H1 (cell line): ENCODE measurements around the gene PPA1. TPM values are rescaled to one million over a fixed set of nuclear protein-coding genes. Genes with fewer than 3 reads are reported as not detected.

Source experiments
- CTCF ChIA-PET: fragments of 300-600 bp; sonication (Branson Sonifier 250); formaldehyde crosslinking; loops from one replicate; lab custom pipeline; 2021; ENCODE audit not compliant: partially characterized antibody; lab: Charles Lee
- POLR2A ChIA-PET: fragments of 300-600 bp; sonication (Branson Sonifier 250); formaldehyde crosslinking; loops from one replicate; lab custom pipeline; 2021; ENCODE audit warnings: inconsistent platforms; ENCODE audit not compliant: partially characterized antibody; lab: Charles Lee
- DNase-seq, 2 experiments: peaks; one replicate each; pipeline versions ENCODE4 v3.0.0 to v3.0.0-alpha.2; 2010 to 2022; ENCODE audit warnings: low spot score in 2 of 2, low read depth in 1 of 2, mixed read lengths in 1 of 2
- FAIRE-seq: peaks from 2 replicates; lab custom pipeline; 2011; peaks lifted over from hg19 to GRCh38; lab: Jason Lieb, UNC
- H2AFZ ChIP-seq: 2 replicates; pipeline ENCODE4 v1.8.1; 2012; ENCODE audit warnings: low read length, inconsistent platforms
- H2AK5ac ChIP-seq: 2 replicates; pipeline ENCODE4 v1.6.1; 2013; ENCODE audit warnings: low read depth, low read length
- H2BK120ac ChIP-seq: replicated peaks from 2 replicates; pipeline ENCODE3; 2013; ENCODE audit warnings: low read depth, low read length, inconsistent platforms
- H2BK12ac ChIP-seq: 2 replicates; pipeline ENCODE4 v1.6.1; 2013; ENCODE audit warnings: low read depth, low read length
- H2BK15ac ChIP-seq: 2 replicates; pipeline ENCODE4 v1.6.1; 2013; ENCODE audit warnings: low read length
- H2BK20ac ChIP-seq: 2 replicates; pipeline ENCODE4 v1.6.1; 2013; ENCODE audit warnings: low read length
- H2BK5ac ChIP-seq: 2 replicates; pipeline ENCODE4 v1.6.1; 2013; ENCODE audit warnings: low read depth, low read length
- H3K14ac ChIP-seq: 2 replicates; pipeline ENCODE4 v1.6.1; 2013; ENCODE audit warnings: inconsistent platforms; ENCODE audit not compliant: insufficient read length
- H3K18ac ChIP-seq: 2 replicates; pipeline ENCODE4 v1.6.1; 2013; ENCODE audit warnings: low read length; ENCODE audit errors: extremely low read depth
- H3K23ac ChIP-seq: 2 replicates; pipeline ENCODE4 v1.6.1; 2013; ENCODE audit warnings: inconsistent platforms; ENCODE audit not compliant: insufficient read length
- H3K23me2 ChIP-seq: 2 replicates; pipeline ENCODE4 v1.6.1; 2013; ENCODE audit warnings: low read depth, low read length
- H3K27ac ChIP-seq: 2 replicates; pipeline ENCODE4 v1.6.1; 2011; ENCODE audit warnings: low read depth, low read length, inconsistent platforms
- H3K27me3 ChIP-seq, 4 experiments: replicated peaks in 1 of 4; 1 replicate in 1 of 4; 2 replicates in 3 of 4; pipeline versions ENCODE4 v1.6.1 to v1.8.1; 2011 to 2013; ENCODE audit warnings: low read length in 3 of 4, mild to moderate bottlenecking in 3 of 4, inconsistent platforms in 2 of 4, mixed read lengths in 2 of 4, moderate library complexity in 1 of 4; ENCODE audit not compliant: control insufficient read depth in 3 of 4, insufficient read depth in 3 of 4; ENCODE audit errors: extremely low read depth in 1 of 4
- H3K36me3 ChIP-seq, 4 experiments: 2 replicates each; pipeline versions ENCODE4 v1.6.1 to v1.8.1; 2011 to 2013; ENCODE audit warnings: mild to moderate bottlenecking in 4 of 4, low read length in 3 of 4, moderate library complexity in 2 of 4, control low read depth in 1 of 4, inconsistent platforms in 1 of 4; ENCODE audit not compliant: insufficient read depth in 4 of 4, control insufficient read depth in 2 of 4
- H3K4ac ChIP-seq: replicated peaks from 2 replicates; pipeline ENCODE3; 2013; ENCODE audit warnings: low read length, low read depth, mixed read lengths, inconsistent platforms; ENCODE audit not compliant: insufficient read length
- H3K4me1 ChIP-seq, 4 experiments: replicated peaks in 1 of 4; 1 replicate in 1 of 4; 2 replicates in 3 of 4; pipeline versions ENCODE4 v1.6.1 to v1.8.1; 2011 to 2013; ENCODE audit warnings: low read length in 3 of 4, inconsistent platforms in 2 of 4, mixed read lengths in 1 of 4; ENCODE audit not compliant: insufficient read depth in 4 of 4, control insufficient read depth in 3 of 4
- H3K4me2 ChIP-seq, 2 experiments: 2 replicates each; pipeline versions ENCODE4 v1.6.1 to v1.8.1; 2011 to 2013; ENCODE audit warnings: low read depth in 2 of 2, low read length in 2 of 2, control low read depth in 1 of 2, inconsistent platforms in 1 of 2, mild to moderate bottlenecking in 1 of 2; ENCODE audit not compliant: insufficient read depth in 1 of 2
- H3K4me3 ChIP-seq, 4 experiments: fragments of 200-600, 300-600 bp in 1 of 4; sonication (generic), shearing (Covaris generic), sonication (Bioruptor Twin) in 1 of 4; 2 replicates each; pipeline versions ENCODE4 v1.5.1 to v1.8.1; 2011 to 2016; ENCODE audit warnings: low read length in 4 of 4, low read depth in 3 of 4, control low read depth in 2 of 4, inconsistent platforms in 2 of 4, mild to moderate bottlenecking in 2 of 4, mixed read lengths in 1 of 4, moderate library complexity in 1 of 4; ENCODE audit not compliant: insufficient read depth in 2 of 4; ENCODE audit errors: extremely low read depth in 1 of 4
- H3K56ac ChIP-seq: replicated peaks from 2 replicates; pipeline ENCODE3; 2013; ENCODE audit warnings: low read depth, mild to moderate bottlenecking, mixed read lengths, low read length, inconsistent platforms; ENCODE audit not compliant: insufficient read length
- H3K79me1 ChIP-seq: 2 replicates; pipeline ENCODE4 v1.6.1; 2013; ENCODE audit warnings: low read depth, low read length, control low read depth
- H3K79me2 ChIP-seq, 2 experiments: 2 replicates each; pipeline versions ENCODE4 v1.6.1 to v1.8.1; 2012 to 2013; ENCODE audit warnings: low read length in 2 of 2, mild to moderate bottlenecking in 2 of 2, inconsistent platforms in 1 of 2; ENCODE audit not compliant: insufficient read depth in 2 of 2, control insufficient read depth in 1 of 2
- H3K9ac ChIP-seq, 4 experiments: replicated peaks in 1 of 4; 1 replicate in 1 of 4; 2 replicates in 3 of 4; pipeline versions ENCODE4 v1.6.1 to v1.8.1; 2011 to 2013; ENCODE audit warnings: low read depth in 3 of 4, low read length in 3 of 4, control low read depth in 2 of 4, mild to moderate bottlenecking in 2 of 4, moderate library complexity in 2 of 4, inconsistent platforms in 1 of 4; ENCODE audit errors: extremely low read depth in 1 of 4
- H3K9me3 ChIP-seq, 2 experiments: 2 replicates each; pipeline versions ENCODE4 v1.6.1 to v1.8.1; 2012 to 2013; ENCODE audit warnings: mild to moderate bottlenecking in 2 of 2, moderate library complexity in 2 of 2, control low read depth in 1 of 2, inconsistent platforms in 1 of 2, low read depth in 1 of 2, low read length in 1 of 2, mixed read lengths in 1 of 2; ENCODE audit not compliant: insufficient read depth in 2 of 2
- H4K20me1 ChIP-seq, 2 experiments: replicated peaks in 1 of 2; 2 replicates each; pipeline versions ENCODE3 to v1.8.1; 2011 to 2013; ENCODE audit warnings: inconsistent platforms in 2 of 2, low read length in 2 of 2, mild to moderate bottlenecking in 1 of 2; ENCODE audit not compliant: insufficient read depth in 2 of 2, control insufficient read depth in 1 of 2
- H4K5ac ChIP-seq: 2 replicates; pipeline ENCODE4 v1.6.1; 2013; ENCODE audit warnings: low read length, low read depth, mixed read lengths, inconsistent platforms; ENCODE audit not compliant: insufficient read length
- H4K8ac ChIP-seq: 2 replicates; pipeline ENCODE4 v1.8.0; 2013; ENCODE audit warnings: mild to moderate bottlenecking, moderate library complexity, low read length, inconsistent platforms; ENCODE audit not compliant: insufficient read depth; ENCODE audit errors: extremely low read depth
- H4K91ac ChIP-seq: replicated peaks from 2 replicates; pipeline ENCODE3; 2013; ENCODE audit warnings: low read length, mixed read lengths, inconsistent platforms; ENCODE audit not compliant: insufficient read length
- BCL11A ChIP-seq, 2 experiments: IDR thresholded peaks; one replicate each; pipeline ENCODE4 v1.6.1; 2011; ENCODE audit warnings: low read depth in 2 of 2, low read length in 2 of 2, mild to moderate bottlenecking in 2 of 2
- RNF2 ChIP-seq: fragments of 200-900, 300-1000 bp; sonication (generic); IDR thresholded peaks from 2 replicates; pipeline ENCODE4 v1.7.1; 2016; ENCODE audit warnings: borderline replicate concordance, low read depth, mild to moderate bottlenecking, antibody characterized with exemption, low read length; ENCODE audit not compliant: poor library complexity, severe bottlenecking; ENCODE audit errors: missing control alignments
- TAF7 ChIP-seq: optimal IDR thresholded peaks from 2 replicates; pipeline ENCODE3; 2011; ENCODE audit warnings: low read depth, mild to moderate bottlenecking, inconsistent platforms, low read length, moderate library complexity, borderline replicate concordance
- ZNF274 ChIP-seq: IDR thresholded peaks from 2 replicates; pipeline ENCODE4 v1.7.0; 2012; ENCODE audit warnings: low read length, borderline replicate concordance; ENCODE audit errors: extremely low read depth
- WGBS, 2 experiments: shearing (Covaris generic) in 1 of 2; methylation state at CpG; one replicate each; pipeline versions ENCODE4 v1.1.6 to v1.1.7; 2013 to 2015; ENCODE audit warnings: low lambda C conversion rate in 2 of 2, mixed read lengths in 2 of 2, inconsistent platforms in 1 of 2, low coverage in 1 of 2, missing lambda C conversion rate in 1 of 2; ENCODE audit not compliant: insufficient replicate concordance in 2 of 2, insufficient coverage in 1 of 2, insufficient read length in 1 of 2; ENCODE audit errors: extremely low coverage in 1 of 2, missing lambda C conversion rate in 1 of 2; 5-methylcytosine and 5-hydroxymethylcytosine counted together
- polyA plus RNA-seq, 7 experiments: library from polyadenylated mRNA; depleted of rRNA in 3 of 7; stranded (reverse) in 5 of 7; unstranded in 2 of 7; fragments of >200 nt in 5 of 7; fragments of 200-250 nt in 2 of 7; gene quantifications; 1 replicate in 5 of 7; 2 replicates in 1 of 7; 4 replicates in 1 of 7; pipeline versions ENCODE4 v1.2.1 to v1.2.3, GENCODE V29; 2011 to 2013; ENCODE audit warnings: missing spikeins in 2 of 7, mixed read lengths in 2 of 7
- total RNA-seq: library from RNA; stranded (reverse); fragmentation: NEBNext Ultra II Directional; extraction: Animal tissue kit (Norgen Biotek cat#: 25700); gene quantifications from 2 replicates; pipeline ENCODE4 v1.2.1, GENCODE V29; 2021

The PPA1 gene
- total and polyA plus RNA-seq, 2 of the 8 experiments (the other 6 are each of a cell fraction or from before 2014, with no cell fraction given) = 77.0 to 191 TPM

DNA sequence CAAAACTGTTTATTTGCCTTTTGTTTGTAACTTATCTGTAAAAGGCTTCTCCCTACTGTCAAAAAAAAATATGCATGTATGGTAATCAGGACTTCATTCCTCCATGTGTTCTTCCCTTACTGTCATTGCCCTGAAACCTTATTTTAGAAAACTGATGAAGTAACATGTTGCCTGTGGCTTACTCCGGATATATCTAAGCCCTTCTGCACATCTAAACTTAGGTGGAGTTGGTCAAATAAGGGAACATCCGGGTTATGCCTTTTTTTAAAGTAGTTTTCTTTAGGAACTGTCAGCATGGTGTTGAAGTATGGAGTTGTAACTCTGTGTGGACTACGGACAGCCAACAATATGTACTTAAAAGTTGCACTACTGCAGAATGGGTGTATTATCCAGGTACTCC, 69.1 kb downstream of the PPA1 start:
- H4K20me1 ChIP-seq = peaks cover 11 to 19% of the 10 kb centered on the region in 2 experiments
- H3K9ac ChIP-seq = no peak overlapping the region
- no peaks in the 10 kb centered on the region for H3K9me3 ChIP-seq
- POLR2A ChIA-PET = no interaction called here
- FAIRE-seq (no peak), DNase-seq (no peak)
- CTCF ChIA-PET = no interaction called here
- no peak overlapping the region for H2AFZ ChIP-seq
- H3K4me2 ChIP-seq = no peak overlapping the region
- H3K27me3 ChIP-seq = no peaks in the 10 kb centered on the region
- no peak overlapping the region for H3K56ac ChIP-seq
- H3K4me1 ChIP-seq = 0 out of 7 replicates have a peak, but pooled peaks cover 0 to 3% (median under 1%) of the 10 kb centered on the region in 4 experiments
- no peak overlapping the region for H2BK5ac ChIP-seq
- no peak overlapping the region for H4K8ac ChIP-seq
- peaks cover 28 to 86% of the 10 kb centered on the region in 2 experiments for H3K79me2 ChIP-seq
- WGBS, 2 experiments = 90% methylated on average over 3 of the region's 3 CpGs; no CpG with 5 or more reads in 1 of the 2 experiments
- no peak overlapping the region for H3K23ac ChIP-seq
- H4K91ac ChIP-seq = no peak overlapping the region
- TF ChIP-seq RNF2 (no peak), ZNF274 (no peak), BCL11A (IDR thresholded peaks at IDR 0.05; ENCODE audit: low read depth in 2 of 2, low read length in 2 of 2) (no peak), TAF7 (no peak)
- no peak overlapping the region for H2BK120ac ChIP-seq
- H2BK15ac ChIP-seq = no peak overlapping the region
- H3K4ac ChIP-seq = no peak overlapping the region
- H3K27ac ChIP-seq = no peak overlapping the region
- peaks cover 2% of the 10 kb centered on the region; the same call in 1 of the 2 replicates for H3K79me1 ChIP-seq
- H3K36me3 ChIP-seq = peaks cover 0 to 33% (median 9%) of the 10 kb centered on the region in 4 experiments; a peak in 3 of 8 replicates
- no peak overlapping the region for H3K18ac ChIP-seq
- no peak overlapping the region for H3K14ac ChIP-seq
- no peaks in the 10 kb centered on the region for H3K23me2 ChIP-seq
- H2AK5ac ChIP-seq = no peak overlapping the region
- H4K5ac ChIP-seq = no peak overlapping the region
- H2BK12ac ChIP-seq = no peak overlapping the region
- no peak overlapping the region for H2BK20ac ChIP-seq
- H3K4me3 ChIP-seq = no peak overlapping the region
